HepG2 (cell line): ENCODE data around the gene NLRX1. TPM values are rescaled to one million over a fixed set of nuclear protein-coding genes. Genes with fewer than 3 reads are reported as not detected.

ENCODE experiments used
- AHR ChIP-seq: IDR thresholded peaks from 2 replicates; pipeline ENCODE4 v1.6.1; 2018; ENCODE audit warnings: missing genetic modification reagents, missing compliant biosample characterization
- CREB1 ChIP-seq, 2 experiments: fragments of 450-650 bp in 1 of 2; IDR thresholded peaks; 2 replicates each; pipeline ENCODE4 v1.6.1; 2016 to 2017; ENCODE audit warnings: control low read depth in 1 of 2, mild to moderate bottlenecking in 1 of 2, missing compliant biosample characterization in 1 of 2, missing genetic modification characterization in 1 of 2
- ELF3 ChIP-seq: IDR thresholded peaks from 2 replicates; pipeline ENCODE4 v1.6.1; 2016; ENCODE audit warnings: missing genetic modification reagents, missing compliant biosample characterization
- FOXP1 ChIP-seq, 2 experiments: fragments of 450-650 bp in 1 of 2; IDR thresholded peaks; 2 replicates each; pipeline ENCODE4 v1.6.1; 2017 to 2018; ENCODE audit warnings: antibody characterized with exemption in 1 of 2
- GATAD1 ChIP-seq: IDR thresholded peaks from 2 replicates; pipeline ENCODE4 v1.6.1; 2016; ENCODE audit warnings: missing genetic modification reagents, missing compliant biosample characterization
- HOXA9 ChIP-seq: sonication (generic); formaldehyde crosslinking; IDR thresholded peaks from 2 replicates; pipeline ENCODE4 v1.8.1; 2022; ENCODE audit warnings: missing genetic modification reagents, mild to moderate bottlenecking, moderate library complexity, borderline replicate concordance
- KLF11 ChIP-seq: IDR thresholded peaks from 2 replicates; pipeline ENCODE4 v1.6.1; 2016; ENCODE audit warnings: missing compliant biosample characterization
- SNRNP70 ChIP-seq: fragments of 200-400 bp; formaldehyde crosslinking; IDR thresholded peaks from 2 replicates; pipeline ENCODE4 v1.6.1; 2017; ENCODE audit warnings: mild to moderate bottlenecking, low read depth, low read length, moderate library complexity
- SOX13 ChIP-seq, 3 experiments: fragments of 450-650 bp in 1 of 3; sonication (generic) in 1 of 3; formaldehyde crosslinking in 1 of 3; IDR thresholded peaks in 2 of 3; conservative IDR thresholded peaks in 1 of 3; 2 replicates each; pipeline versions ENCODE4 v1.5.0 to v1.6.1; 2016 to 2020; ENCODE audit warnings: antibody characterized with exemption in 1 of 3, mild to moderate bottlenecking in 1 of 3, missing compliant biosample characterization in 1 of 3, missing genetic modification reagents in 1 of 3, moderate library complexity in 1 of 3
- XRCC5 ChIP-seq: fragments of 200-400 bp; formaldehyde crosslinking; optimal IDR thresholded peaks from 2 replicates; pipeline ENCODE3; 2017; ENCODE audit warnings: mild to moderate bottlenecking, low read length
- ZNF543 ChIP-seq: sonication (generic); formaldehyde crosslinking; IDR thresholded peaks from 2 replicates; pipeline ENCODE4 v1.4.0; 2020; ENCODE audit warnings: mild to moderate bottlenecking, missing genetic modification reagents
- ZNF652 ChIP-seq: IDR thresholded peaks from 2 replicates; pipeline ENCODE4 v1.6.1; 2016; ENCODE audit warnings: low read depth, borderline replicate concordance
- ZNF660 ChIP-seq: sonication (generic); formaldehyde crosslinking; IDR thresholded peaks from 2 replicates; pipeline ENCODE4 v1.5.1; 2020; ENCODE audit warnings: mild to moderate bottlenecking, low read depth, missing genetic modification reagents, borderline replicate concordance
- ZNF83 ChIP-seq: sonication (generic); formaldehyde crosslinking; IDR thresholded peaks from 2 replicates; pipeline ENCODE4 v1.4.0; 2020; ENCODE audit warnings: missing genetic modification reagents, mild to moderate bottlenecking, borderline replicate concordance
- ZSCAN12 ChIP-seq: sonication (generic); formaldehyde crosslinking; IDR thresholded peaks from 2 replicates; pipeline ENCODE4 v1.9.0; 2021; ENCODE audit warnings: mild to moderate bottlenecking, missing genetic modification reagents
- polyA plus RNA-seq, 8 experiments: library from polyadenylated mRNA; depleted of rRNA in 3 of 8; stranded (reverse) in 7 of 8; unstranded in 1 of 8; fragments of >200 nt; fragmentation: Illumina TruSeq in 4 of 8; extraction: Trizol in 4 of 8; gene quantifications; 2 replicates each; pipeline versions ENCODE4 v1.2.1 to v1.2.3, GENCODE V29; 2011 to 2016; ENCODE audit warnings: low read depth in 4 of 8, missing spikeins in 1 of 8, mixed read lengths in 1 of 8; ENCODE audit not compliant: insufficient read depth in 1 of 8
- total RNA-seq, 5 experiments: library from RNA; depleted of rRNA; stranded (reverse); fragments of >200 nt; fragmentation: Illumina TruSeq; extraction: Trizol; gene quantifications; 2 replicates each; pipeline ENCODE4 v1.2.3, GENCODE V29; 2016; ENCODE audit warnings: low read depth in 1 of 5
- TF ChIP-seq, protein P1 (sequence below): sonication (generic); formaldehyde crosslinking; IDR thresholded peaks from 2 replicates; pipeline ENCODE4 v1.9.0; 2022; ENCODE audit warnings: missing genetic modification reagents, mild to moderate bottlenecking, borderline replicate concordance
- TF ChIP-seq, protein P2 (sequence below): sonication (generic); formaldehyde crosslinking; IDR thresholded peaks from 2 replicates; pipeline ENCODE4 v1.4.0; 2020; ENCODE audit warnings: missing genetic modification reagents, borderline replicate concordance
- TF ChIP-seq, protein P3 (sequence below): sonication (generic); formaldehyde crosslinking; IDR thresholded peaks from 2 replicates; pipeline ENCODE4 v1.8.0; 2022; ENCODE audit warnings: mild to moderate bottlenecking, missing genetic modification reagents, moderate library complexity
- TF ChIP-seq, protein P4 (sequence below): sonication (generic); formaldehyde crosslinking; IDR thresholded peaks from 2 replicates; pipeline ENCODE4 v1.4.0; 2020; ENCODE audit warnings: missing genetic modification reagents

NLRX1 gene
- total and polyA plus RNA-seq, 2 of the 13 experiments (the other 11 are each of a cell fraction or from before 2014, with no cell fraction given) = 8.7 to 11.0 TPM

DNA sequence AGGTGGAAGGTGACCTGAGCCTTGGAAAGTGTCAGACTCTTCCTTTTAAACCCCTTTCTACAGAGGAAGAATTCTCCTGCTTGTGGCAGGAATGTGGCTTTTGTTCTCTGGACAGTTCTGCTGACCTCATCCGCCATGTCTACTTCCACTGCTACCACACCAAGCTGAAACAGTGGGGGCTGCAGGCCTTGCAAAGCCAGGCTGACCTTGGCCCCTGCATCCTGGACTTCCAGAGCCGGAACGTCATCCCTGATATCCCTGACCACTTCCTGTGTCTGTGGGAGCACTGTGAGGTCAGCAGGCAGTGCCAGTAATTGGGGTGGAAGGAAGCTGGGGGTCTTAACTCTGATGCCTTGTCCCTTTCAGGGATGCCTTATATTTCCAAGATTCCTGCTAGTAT is 37.9 kb upstream of the NLRX1 start (continued):
- TF ChIP-seq AHR (CRISPR knock-in tag) = no peak
- TF ChIP-seq XRCC5 = no peak
- TF ChIP-seq, protein P1, sequence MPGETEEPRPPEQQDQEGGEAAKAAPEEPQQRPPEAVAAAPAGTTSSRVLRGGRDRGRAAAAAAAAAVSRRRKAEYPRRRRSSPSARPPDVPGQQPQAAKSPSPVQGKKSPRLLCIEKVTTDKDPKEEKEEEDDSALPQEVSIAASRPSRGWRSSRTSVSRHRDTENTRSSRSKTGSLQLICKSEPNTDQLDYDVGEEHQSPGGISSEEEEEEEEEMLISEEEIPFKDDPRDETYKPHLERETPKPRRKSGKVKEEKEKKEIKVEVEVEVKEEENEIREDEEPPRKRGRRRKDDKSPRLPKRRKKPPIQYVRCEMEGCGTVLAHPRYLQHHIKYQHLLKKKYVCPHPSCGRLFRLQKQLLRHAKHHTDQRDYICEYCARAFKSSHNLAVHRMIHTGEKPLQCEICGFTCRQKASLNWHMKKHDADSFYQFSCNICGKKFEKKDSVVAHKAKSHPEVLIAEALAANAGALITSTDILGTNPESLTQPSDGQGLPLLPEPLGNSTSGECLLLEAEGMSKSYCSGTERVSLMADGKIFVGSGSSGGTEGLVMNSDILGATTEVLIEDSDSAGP (CRISPR knock-in tag) = no peak
- TF ChIP-seq ZNF83 (CRISPR knock-in tag) = no peak
- no peak for TF ChIP-seq KLF11
- TF ChIP-seq SOX13 (IDR thresholded peaks at IDR 0.05) = no peak
- TF ChIP-seq SOX13 (CRISPR knock-in tag; conservative IDR thresholded peaks at IDR 0.05 in 1 of 2, IDR thresholded peaks at IDR 0.05 in 1 of 2) = no peak
- TF ChIP-seq ZSCAN12 (CRISPR knock-in tag) = no peak
- no peak for TF ChIP-seq SNRNP70
- no peak for TF ChIP-seq ZNF543 (CRISPR knock-in tag)
- TF ChIP-seq, protein P2, sequence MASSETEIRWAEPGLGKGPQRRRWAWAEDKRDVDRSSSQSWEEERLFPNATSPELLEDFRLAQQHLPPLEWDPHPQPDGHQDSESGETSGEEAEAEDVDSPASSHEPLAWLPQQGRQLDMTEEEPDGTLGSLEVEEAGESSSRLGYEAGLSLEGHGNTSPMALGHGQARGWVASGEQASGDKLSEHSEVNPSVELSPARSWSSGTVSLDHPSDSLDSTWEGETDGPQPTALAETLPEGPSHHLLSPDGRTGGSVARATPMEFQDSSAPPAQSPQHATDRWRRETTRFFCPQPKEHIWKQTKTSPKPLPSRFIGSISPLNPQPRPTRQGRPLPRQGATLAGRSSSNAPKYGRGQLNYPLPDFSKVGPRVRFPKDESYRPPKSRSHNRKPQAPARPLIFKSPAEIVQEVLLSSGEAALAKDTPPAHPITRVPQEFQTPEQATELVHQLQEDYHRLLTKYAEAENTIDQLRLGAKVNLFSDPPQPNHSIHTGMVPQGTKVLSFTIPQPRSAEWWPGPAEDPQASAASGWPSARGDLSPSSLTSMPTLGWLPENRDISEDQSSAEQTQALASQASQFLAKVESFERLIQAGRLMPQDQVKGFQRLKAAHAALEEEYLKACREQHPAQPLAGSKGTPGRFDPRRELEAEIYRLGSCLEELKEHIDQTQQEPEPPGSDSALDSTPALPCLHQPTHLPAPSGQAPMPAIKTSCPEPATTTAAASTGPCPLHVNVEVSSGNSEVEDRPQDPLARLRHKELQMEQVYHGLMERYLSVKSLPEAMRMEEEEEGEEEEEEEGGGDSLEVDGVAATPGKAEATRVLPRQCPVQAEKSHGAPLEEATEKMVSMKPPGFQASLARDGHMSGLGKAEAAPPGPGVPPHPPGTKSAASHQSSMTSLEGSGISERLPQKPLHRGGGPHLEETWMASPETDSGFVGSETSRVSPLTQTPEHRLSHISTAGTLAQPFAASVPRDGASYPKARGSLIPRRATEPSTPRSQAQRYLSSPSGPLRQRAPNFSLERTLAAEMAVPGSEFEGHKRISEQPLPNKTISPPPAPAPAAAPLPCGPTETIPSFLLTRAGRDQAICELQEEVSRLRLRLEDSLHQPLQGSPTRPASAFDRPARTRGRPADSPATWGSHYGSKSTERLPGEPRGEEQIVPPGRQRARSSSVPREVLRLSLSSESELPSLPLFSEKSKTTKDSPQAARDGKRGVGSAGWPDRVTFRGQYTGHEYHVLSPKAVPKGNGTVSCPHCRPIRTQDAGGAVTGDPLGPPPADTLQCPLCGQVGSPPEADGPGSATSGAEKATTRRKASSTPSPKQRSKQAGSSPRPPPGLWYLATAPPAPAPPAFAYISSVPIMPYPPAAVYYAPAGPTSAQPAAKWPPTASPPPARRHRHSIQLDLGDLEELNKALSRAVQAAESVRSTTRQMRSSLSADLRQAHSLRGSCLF (CRISPR knock-in tag) = no peak
- no peak for TF ChIP-seq ZNF660 (CRISPR knock-in tag)
- no peak for TF ChIP-seq HOXA9 (CRISPR knock-in tag)
- peak; percentile 60; the same call in 1 of the 2 replicates for TF ChIP-seq CREB1 (IDR thresholded peaks at IDR 0.05)
- TF ChIP-seq CREB1 (CRISPR knock-in tag; IDR thresholded peaks at IDR 0.05) = no peak
- TF ChIP-seq, protein P3, sequence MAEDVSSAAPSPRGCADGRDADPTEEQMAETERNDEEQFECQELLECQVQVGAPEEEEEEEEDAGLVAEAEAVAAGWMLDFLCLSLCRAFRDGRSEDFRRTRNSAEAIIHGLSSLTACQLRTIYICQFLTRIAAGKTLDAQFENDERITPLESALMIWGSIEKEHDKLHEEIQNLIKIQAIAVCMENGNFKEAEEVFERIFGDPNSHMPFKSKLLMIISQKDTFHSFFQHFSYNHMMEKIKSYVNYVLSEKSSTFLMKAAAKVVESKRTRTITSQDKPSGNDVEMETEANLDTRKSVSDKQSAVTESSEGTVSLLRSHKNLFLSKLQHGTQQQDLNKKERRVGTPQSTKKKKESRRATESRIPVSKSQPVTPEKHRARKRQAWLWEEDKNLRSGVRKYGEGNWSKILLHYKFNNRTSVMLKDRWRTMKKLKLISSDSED (CRISPR knock-in tag) = no peak
- no peak for TF ChIP-seq ZNF652 (CRISPR knock-in tag)
- TF ChIP-seq, protein P4, sequence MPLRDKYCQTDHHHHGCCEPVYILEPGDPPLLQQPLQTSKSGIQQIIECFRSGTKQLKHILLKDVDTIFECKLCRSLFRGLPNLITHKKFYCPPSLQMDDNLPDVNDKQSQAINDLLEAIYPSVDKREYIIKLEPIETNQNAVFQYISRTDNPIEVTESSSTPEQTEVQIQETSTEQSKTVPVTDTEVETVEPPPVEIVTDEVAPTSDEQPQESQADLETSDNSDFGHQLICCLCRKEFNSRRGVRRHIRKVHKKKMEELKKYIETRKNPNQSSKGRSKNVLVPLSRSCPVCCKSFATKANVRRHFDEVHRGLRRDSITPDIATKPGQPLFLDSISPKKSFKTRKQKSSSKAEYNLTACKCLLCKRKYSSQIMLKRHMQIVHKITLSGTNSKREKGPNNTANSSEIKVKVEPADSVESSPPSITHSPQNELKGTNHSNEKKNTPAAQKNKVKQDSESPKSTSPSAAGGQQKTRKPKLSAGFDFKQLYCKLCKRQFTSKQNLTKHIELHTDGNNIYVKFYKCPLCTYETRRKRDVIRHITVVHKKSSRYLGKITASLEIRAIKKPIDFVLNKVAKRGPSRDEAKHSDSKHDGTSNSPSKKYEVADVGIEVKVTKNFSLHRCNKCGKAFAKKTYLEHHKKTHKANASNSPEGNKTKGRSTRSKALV (CRISPR knock-in tag) = no peak
- TF ChIP-seq ELF3 (CRISPR knock-in tag) = 0 out of 2 replicates have a peak, but pooled peaks have one; percentile 13
- TF ChIP-seq FOXP1 (IDR thresholded peaks at IDR 0.05) = no peak
- 0 out of 2 replicates have a peak, but pooled peaks have one; percentile 12 for TF ChIP-seq FOXP1 (CRISPR knock-in tag; IDR thresholded peaks at IDR 0.05)
- TF ChIP-seq GATAD1 = 0 out of 2 replicates have a peak, but pooled peaks have one; percentile 28
